Choroid plexus epithelial cell (primary cell): ENCODE measurements around the gene SH3RF1.

ENCODE experiments used
- DNase-seq: peaks from one replicate; pipeline ENCODE4 v3.0.0-alpha.2; 2010; ENCODE audit warnings: low read depth
- H3K4me3 ChIP-seq: 2 replicates; pipeline ENCODE4 v1.5.1; 2011; ENCODE audit warnings: low read depth, mild to moderate bottlenecking, control low read depth, low read length, moderate library complexity
- CTCF ChIP-seq: conservative IDR thresholded peaks from 2 replicates; pipeline ENCODE4 v1.5.1; 2011; ENCODE audit warnings: low read depth, mild to moderate bottlenecking, control low read depth, inconsistent platforms, low read length, moderate library complexity

The SH3RF1 gene

GRCh38 chr4:169189372-169189771 is 81.4 kb downstream of the SH3RF1 start:
- DNase-seq, result no peak
- TF ChIP-seq CTCF, result no peak
- H3K4me3 ChIP-seq, result no peak overlapping the region

GRCh38 chr4:169188204-169188603 is 82.6 kb downstream of the SH3RF1 start:
- no peak for TF ChIP-seq CTCF
- DNase-seq, result no peak

GRCh38 chr4:169185133-169185956 is 85.4 kb downstream of the SH3RF1 start:
- DNase-seq, result peak; percentile 49
- H3K4me3 ChIP-seq, result no peak overlapping the region
- peak; percentile 53 for TF ChIP-seq CTCF

More at GRCh38 chr4:169188204-169188603, 82.6 kb downstream of the SH3RF1 start:
- H3K4me3 ChIP-seq, result no peak overlapping the region

- no peak for DNase-seq
- no peak for TF ChIP-seq CTCF
- no peak overlapping the region for H3K4me3 ChIP-seq
Measured at GRCh38 chr4:169184686-169185085, 86.1 kb downstream of the SH3RF1 start.

- H3K4me3 ChIP-seq, result no peak overlapping the region
- peak; percentile 54 for DNase-seq
- no peak for TF ChIP-seq CTCF
Measured at GRCh38 chr4:169184236-169184635, 86.5 kb downstream of the SH3RF1 start.

GRCh38 chr4:169183581-169183980 is 87.2 kb downstream of the SH3RF1 start:
- no peak for DNase-seq
- no peak overlapping the region for H3K4me3 ChIP-seq
- TF ChIP-seq CTCF, result no peak
